ENCODE results near the gene LLGL2.

- no peak for TF ChIP-seq CTCF (conservative IDR thresholded peaks at IDR 0.05; ENCODE audit: low read length)
- no peak for TF ChIP-seq EZH2phosphoT487 (IDR thresholded peaks at IDR 0.05; ENCODE audit: borderline replicate concordance, low read depth, low read length)
Measured at GRCh38 chr17:75482098-75482942, 43.2 kb upstream of the LLGL2 start.
